Activated CD4-positive, CD25-positive, alpha-beta regulatory T cell treated with anti-CD3 and anti-CD28 coated beads, Interleukin-2, amount 50 U/mL, for 72 hours (primary cell): ENCODE measurements around the gene SDE2.
"Not testable (repeated sequence)": the region's sequence is repeated elsewhere in the genome, so short reads cannot be mapped to it uniquely, and the experiment has no call there.

Experiments
- DNase-seq: peaks from one replicate; pipeline ENCODE4 v3.0.0; 2021

Gene SDE2

DNA sequence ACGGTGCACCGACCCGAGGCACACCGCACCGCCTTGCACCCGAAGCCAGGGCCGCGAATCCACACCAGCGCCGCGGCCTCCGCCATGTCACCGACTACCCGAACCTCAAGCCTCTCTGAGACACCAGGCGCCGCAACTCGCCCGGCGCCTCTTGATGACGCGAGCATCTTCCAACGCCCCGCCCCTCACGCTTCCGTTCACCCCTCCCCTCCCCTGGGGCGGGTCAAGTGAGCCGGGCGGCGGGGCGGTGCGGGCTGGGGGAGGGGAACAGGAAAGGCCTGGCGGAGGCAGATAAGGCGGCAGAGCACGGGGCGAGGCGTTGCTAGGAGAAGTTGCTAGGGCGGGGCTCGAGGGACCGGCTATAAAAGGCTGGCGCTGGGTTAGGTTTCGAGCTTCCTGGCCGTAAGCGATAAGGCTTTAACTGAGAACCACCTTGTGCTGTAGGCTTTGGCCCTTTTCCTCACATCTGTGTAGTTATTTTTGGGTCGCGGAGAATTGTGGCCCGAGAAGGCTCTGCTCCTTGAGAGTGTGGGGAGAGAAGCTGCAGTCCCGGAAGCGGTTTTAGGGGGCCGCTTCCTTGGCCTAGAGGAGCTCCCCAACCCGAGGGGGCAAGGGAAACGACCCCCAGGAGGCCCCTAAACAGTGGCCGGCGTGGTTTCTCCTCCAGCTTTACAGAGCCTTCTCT lies at the start of gene SDE2:
TSS of gene SDE2 (minus strand) at position 117 of the 685 bp plus-strand sequence. CDS start at position 86, 31 bp downstream.
- DNase-seq, result peak; percentile 100

DNA sequence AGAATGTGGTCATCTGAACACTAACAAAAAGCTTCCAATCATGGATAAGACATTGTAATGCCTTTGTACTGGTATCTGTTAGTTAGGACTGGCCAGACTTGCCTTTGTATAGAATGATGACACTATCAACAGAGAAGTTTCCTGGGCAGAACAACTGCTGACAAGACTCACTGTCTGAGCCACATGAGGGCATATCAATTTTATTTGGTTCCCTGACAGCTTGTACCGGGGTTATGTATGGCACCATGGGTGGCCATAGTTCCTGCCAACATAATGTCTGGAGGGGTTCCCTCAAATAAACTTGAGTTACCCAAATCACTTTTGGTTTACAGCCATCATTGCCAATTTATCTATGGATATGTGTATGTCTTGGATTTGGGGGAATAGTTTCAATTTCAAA lies 49.7 kb upstream of the SDE2 start:
- no peak for DNase-seq

DNA sequence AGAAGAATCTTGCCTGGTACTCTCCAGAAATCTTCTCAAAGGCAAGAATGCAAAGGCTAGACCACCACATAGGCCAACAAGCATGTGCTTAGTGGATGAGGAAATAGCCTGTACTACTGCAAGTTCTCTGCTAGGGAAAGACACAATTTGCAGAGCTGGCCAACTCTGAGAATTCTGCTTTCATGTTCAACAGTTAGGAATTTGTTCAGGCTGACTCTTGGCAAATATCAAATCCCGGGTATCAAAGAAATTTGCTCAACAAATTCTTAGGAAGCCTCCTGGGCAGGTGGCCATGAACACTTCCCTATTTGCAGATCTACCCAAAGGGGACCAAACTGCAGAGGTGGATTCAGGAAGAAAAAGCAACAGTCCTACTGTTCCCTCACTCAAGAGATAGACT lies 48.4 kb upstream of the SDE2 start:
- no peak for DNase-seq

DNA sequence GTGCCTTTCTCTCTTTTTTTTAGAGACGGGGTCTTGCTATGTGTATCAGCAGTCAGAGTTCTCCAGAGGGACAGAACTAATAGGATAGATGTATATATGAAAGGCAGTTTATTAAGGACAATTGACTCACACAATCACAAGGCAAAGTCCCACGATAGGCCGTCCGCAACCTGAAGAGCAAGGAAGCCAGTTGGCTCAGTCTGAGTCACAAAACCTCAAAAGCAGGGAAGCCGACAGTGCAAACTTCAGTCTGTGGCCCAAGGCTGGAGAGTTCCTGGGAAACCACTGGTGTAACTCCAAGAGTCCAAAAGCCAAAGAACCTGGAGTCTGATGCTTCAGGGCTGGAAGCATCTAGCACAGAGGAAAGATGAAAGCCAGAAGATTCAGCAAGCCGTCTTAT lies 47.1 kb upstream of the SDE2 start:
- no peak for DNase-seq

DNA sequence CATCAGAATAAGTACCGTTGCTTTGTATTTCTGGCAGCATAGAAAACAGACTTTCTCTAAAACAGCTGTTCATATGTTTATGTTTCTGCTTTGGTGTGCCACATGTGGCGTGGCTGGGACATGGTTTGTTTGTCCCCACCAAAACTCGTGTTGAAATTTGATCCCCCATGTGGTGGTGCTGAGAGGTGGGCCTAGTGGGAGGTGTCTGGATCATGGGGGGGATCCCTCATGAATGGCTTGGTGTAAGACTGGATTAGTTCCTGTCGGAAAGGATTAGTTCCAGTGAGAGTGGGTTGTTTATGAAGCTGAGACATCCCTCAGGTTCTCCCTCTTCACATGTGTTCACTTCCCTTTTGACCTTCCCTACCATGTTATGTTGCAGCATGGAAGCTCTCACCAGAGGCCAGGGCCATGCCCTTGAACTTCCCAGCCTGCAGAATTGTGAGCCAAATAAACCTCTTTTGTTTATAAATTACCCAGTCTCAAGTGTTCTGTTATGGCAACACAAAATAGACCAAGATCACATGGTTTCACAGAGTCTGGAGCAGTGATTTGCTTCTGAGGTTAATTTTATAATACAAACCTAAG lies 45.5 kb upstream of the SDE2 start:
- no peak for DNase-seq

DNA sequence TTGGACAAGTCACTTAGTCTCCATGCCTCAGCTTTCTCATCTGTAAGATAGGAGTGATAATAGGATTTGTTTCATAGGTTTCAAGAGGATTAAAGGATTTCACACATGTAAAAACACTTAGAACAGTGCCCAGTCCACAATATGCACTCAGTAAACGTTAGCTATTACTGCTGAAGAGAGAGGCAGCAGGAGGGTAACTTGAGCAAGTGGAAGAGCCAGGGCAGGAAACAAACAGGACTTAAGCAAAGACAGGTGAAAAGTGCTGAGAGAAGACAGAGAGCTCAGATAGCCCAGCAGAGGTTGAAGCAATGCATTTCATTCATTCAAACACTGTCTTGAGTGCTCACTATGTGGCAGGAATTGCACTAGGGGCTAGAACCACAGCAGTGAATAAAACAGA lies 42.3 kb upstream of the SDE2 start:
- DNase-seq, result no peak

DNA sequence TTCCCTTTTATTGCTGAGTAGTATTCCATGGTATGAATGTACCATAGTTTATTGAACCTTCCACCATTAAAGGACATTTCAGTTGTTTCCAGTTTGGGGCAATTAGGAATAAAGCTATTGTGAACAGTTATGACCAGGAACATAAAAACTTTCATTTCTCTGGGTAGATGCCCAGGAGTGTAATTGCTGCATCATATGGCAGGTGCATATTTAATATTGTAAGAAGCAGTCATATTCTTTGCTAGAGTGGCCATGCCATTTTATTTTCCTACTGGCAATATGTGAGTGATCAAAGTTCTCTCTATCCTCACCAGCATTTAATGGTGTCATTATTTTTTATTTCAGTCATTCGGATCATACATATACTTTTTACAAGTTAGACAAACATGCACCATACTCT lies 39.5 kb upstream of the SDE2 start:
- no peak for DNase-seq

DNA sequence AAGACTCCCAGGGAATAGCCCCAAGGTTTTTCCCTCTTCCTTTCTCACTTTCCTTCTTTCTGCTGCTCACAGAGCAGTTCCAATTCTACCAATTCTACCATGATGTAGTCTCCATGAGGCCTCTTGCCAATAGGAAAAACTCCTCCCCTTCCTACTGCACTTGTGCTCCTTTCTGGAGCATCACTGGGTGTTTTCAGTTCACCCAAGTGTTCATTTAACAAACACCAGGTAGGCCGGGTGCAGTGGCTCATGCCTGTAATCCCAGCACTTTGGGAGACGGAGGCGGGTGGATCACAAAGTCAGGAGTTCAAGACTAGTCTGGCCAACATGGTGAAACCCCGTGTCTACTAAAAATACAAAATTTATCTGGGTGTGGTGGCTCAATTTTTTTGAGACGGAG lies 36.8 kb upstream of the SDE2 start:
- DNase-seq, result no peak

DNA sequence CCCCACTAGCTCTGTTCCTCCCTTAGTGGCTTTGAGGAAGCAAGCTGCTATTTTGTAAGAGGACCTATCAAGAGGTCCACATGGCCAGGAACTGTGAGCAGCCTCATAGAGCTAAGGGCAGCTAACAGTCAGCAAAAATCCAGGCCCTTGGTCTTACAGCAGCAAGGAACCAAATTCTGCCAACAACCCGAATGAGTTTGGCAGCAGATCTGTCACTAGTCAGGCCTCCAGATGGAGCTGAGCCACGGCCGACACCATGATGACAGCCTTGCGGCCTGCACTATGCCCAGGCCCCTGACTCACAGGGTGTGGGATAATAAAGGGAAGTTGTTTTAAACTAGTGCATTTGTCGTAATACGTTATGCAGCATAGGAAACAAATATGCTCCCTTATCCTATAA lies 35.3 kb upstream of the SDE2 start:
- DNase-seq, result no peak

DNA sequence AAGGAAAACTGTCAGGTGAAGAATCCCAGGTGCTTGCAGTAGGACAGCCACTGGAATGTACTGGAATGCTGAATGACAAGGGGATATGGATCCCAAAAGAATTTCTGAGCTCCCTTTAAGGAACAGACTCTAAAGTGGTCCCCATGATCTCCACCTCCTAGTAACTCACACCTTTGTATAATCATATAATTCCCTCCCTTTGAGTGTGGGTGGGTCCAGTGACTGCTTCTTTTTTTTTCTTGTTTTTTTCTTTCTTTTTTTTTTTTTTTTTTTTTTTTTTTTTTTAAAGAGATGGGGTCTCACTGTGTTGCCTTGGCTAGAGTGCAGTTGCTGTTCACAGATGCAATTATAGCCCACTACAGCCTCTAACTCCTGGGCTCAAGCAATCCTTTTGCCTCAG lies 34.8 kb upstream of the SDE2 start:
- DNase-seq, result no peak

DNA sequence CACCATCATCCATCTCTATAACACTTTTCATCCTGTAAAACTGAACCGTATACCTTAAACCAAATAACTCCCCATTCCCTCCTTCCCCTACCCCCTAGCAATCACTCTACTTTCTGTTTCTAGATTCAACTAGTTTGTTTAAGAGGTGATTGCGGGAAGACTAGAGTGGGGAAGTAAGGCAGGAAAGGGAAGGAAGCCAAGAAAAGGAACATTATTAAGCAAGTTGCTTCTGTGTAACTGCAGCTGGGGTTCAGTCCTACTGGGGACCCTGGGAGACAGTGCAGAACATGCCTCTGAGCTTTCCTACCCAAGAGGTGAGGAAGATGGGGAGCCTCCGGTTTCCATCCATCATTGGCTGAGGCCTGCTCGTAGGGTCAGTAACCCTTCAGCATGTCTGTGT lies 34.4 kb upstream of the SDE2 start:
- no peak for DNase-seq

DNA sequence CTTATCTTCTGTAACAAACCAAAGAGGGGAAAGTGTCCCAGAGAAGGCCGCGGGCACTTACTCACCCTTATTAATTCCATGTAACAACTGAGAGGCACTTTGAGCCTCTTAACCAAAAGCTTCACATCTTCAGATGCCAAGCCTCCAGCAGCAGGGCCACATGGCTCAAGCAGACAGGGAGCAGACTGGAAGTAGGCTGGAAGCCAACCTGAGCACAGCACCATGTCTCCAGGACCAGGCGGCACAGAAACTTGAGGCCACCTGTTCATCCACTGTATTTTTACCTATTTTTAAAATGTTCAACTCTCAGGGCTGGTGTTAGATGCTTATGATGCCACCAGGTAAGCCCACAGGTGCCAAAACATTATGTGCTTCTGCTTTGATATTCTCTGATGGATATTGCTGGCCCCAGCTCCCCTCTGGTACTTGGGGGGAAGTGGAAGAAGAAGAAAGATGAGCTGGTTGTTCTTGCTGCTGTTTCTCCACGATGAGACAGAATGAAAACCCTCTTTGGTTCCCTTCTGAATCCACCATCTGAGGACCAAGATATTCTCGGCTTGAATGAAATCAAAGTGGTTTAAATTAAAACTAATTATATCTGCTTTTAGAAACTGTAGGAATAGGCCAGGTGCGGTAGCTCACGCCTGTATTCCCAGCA lies 30.6 kb upstream of the SDE2 start:
- DNase-seq, result no peak

DNA sequence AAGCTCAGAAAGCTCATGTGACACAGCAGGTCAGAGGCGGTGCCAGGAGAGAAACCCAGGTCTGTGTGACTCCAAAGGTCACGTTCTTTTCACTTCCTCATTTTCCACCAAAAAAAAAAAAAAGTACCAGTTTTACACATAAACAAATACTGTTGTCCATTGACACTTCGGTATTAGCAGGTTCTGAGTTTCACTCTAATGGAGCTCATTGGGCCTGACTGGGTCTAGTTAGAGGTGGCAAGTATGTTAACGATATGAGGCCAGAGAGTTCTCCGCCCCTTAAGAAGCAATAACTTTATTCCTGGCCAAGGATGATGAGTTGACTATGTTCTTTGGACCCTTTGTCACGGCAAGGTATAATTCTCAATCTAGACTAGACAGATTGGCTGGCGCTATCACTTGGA lies 30.0 kb upstream of the SDE2 start:
- DNase-seq, result no peak

DNA sequence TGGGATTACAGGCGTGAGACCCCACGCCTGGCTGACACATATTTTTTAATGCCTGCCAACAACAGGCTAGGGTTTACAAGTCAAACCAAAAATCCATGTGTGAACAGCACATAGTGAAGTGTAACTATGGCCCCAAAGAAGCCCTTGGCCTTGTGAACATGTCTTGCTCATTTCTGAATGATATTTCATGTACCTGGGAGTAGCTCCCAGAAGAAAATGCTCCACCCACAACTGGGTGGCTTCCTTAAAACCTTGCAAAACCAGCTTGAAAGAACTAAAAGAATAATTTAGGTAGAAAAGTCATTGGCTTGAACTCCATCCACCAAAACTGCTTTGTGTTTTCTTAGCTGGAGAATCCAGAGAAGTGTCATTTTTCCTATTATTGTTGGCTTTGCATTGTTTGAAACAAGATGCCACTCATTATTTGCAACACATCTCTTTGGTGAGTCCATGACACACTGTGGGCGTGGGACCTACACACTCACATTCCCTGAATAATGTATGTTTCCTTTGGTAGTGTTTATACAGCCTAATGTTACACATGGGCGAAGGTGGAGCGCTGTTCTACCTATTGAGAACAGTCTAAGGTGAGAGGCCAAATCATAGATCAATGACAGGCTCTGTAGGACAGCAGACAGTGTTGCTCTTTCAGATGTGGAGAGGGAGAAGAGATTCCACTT lies 28.5 kb upstream of the SDE2 start:
- no peak for DNase-seq

DNA sequence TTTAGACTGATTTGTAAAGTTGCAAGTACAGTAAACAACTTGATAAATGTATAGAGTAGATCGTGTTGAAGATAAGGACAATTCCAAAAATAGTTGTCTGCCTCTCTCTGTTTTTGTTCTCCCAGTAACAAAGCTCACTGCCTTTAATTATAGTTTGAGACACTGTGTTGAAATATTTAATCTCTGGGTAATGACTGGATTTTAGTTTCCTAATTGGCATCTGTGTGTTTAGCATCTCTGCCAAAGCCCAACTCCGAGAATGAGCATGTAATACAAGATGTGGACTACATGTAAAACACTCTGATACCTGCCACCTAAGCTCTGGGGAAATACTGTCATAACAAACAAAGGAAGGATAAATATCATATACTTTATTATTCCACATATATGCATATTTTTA lies 27.7 kb upstream of the SDE2 start:
- DNase-seq, result no peak

DNA sequence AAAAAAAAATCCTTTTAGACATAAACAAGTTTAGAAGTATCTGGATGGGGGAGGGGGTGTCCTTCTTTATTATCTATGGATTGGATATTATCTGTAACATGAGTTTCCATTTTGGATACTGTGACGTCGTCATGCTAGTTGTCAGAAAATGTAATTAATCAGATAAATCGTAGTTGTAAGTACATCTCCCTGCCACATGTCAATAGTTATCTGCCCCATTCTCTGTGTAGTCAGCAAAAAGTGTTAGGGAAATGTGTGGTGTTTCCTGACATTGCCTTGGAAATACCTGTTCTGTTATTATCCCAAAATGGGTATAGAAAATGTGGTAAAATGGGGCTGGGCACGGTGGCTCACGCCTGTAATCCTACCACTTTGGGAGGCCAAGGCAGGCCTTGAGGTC lies 24.6 kb upstream of the SDE2 start:
- no peak for DNase-seq

DNA sequence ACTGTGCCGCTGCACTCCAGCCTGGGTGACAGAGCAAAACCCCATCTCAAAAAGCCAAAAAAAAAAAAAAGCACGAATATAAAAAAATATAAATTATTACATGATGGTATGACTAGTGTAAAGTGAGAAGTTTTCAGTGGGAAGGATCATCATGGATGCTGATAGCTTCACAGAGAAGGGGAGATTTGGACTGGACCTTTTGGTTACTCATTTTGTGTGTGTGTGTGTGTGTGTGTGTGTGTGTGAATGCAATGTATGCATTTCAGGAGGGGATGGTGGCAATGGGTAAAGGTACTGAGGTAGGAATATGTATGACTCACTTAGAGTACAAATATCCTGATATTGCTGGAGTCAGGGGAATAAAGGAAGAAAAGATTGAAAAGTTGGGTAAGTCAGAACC lies 22.7 kb upstream of the SDE2 start:
- no peak for DNase-seq

DNA sequence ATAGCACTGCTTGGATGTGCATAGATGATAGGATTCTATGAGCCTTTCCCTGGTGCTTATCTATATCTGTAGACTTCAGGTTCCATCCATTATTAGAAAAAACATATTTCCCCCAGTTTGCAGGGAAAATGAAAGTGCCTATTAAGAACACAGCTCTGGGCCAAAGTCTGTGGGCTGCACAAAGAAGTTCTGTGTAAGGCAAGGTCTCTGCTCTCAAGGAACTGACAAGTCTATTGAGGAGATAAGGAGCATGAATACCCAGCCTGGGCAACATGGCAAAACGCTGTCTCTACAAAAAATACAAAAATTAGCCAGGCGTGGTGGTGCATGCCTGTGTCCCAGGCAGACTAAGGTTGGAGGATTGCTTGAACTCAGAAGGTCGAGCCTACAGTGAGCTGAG lies 22.3 kb upstream of the SDE2 start:
- no peak for DNase-seq

DNA sequence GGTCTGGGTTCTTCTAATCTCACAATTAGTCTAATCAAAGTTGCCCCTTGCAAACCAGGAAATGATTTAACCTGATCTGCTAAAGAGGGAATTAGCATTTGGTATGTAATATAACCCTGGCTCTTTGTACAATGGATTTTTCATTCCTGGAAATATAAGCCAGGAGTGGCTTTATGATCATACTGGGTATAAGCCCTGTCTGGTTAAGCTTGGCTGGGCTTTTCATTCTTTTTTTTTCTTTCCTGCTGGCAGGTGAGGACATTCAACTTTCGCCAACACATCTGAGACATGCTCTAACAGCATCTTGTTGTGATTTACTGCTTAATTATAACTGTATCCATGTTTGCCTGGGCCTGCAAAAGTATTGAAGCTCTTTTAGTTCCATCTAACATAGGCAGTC lies 20.4 kb upstream of the SDE2 start:
- DNase-seq, result no peak

DNA sequence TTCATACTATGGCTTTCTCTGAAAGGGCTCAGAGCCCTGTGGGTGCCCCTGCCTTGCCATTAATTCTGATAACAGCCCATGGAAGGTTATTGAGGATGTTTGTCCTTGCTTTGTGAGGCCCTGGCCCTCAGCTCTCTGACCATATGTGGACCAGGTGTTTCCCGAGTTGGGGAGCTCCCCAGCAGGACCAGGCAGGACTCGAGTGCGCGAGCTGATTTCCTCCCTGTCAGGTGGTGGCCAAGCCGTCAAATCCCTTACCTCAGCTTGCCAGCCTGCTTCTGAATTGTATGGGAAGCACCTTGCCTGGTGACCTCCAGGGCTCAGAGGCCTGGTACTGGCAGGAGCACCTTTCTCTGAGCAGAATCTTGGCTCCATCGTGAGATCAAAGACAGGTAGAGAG lies 17.9 kb upstream of the SDE2 start:
- no peak for DNase-seq

DNA sequence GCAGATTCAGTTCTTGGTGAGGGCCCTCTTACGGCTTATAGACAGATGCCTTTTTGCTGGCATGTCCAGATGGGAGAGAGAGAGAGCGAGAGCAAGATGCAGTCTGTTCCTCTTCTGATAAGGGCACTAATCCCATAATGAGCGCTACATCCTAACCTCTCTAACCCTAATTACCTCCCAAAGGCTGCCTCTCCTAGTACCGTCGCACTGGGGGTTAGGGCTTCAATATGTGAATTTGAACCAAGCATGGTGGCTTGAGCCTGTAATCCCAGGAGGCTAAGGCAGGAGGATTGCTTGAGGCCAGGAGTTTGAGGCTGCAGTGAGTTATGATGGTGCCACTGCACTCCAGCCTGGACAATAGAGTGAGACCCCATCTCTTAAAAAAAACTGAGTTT lies 10.5 kb upstream of the SDE2 start:
- DNase-seq, result no peak

DNA sequence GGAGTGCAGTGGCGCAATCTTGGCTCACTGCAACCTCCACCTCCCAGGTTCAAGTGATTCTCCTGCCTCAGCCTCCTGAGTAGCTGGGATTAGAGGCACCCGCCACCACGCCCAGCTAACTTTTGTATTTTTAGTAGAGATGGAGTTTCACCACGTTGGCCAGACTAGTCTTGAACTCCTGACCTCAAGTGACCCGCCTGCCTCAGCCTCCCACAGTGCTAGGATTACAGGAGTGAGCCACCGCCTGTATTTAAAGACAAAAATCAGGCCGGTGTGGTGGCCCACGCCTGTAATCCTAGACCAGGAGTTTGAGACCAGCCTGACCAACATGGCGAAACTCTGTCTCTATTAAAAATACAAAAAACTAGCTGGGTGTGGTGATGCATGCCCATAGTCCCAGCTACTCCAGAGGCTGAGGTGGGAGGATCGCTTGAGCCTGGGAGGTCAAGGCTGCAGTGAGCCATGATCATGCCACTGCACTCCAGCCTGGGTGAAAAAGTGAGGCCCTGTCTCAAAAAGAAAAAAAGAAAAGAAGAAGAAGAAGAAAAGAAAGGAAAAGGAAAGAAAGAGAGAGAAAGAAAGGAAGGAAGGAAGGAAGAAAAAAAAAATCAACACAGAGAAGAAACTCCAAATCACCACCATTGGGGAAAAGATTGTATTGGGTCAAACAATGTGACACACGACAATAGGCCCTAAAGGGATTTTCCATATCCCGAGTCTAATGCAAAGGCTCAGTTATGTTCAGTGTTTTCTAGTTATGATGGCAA lies 8.2 kb upstream of the SDE2 start:
- DNase-seq, result not testable (repeated sequence)

DNA sequence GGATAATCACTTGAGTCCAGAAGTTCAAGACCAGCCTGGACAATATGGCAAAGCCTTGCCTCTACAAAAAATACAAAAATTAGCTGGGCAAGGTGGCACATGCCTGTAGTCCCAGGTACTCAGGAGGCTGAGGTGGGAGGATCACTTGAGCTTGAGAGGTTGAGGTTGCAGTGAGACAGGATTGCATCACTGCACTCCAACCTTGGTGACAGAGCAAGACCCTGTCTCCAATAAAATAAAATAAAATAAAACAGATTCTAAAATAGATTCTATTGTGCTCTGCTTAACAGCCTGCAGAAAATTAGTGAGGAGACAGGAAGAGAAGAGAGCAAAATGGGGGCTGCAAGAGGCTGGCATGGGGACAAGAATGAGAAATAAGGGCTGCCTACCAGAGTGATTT lies 7.5 kb upstream of the SDE2 start:
- no peak for DNase-seq
